NCI-H2029 treated with DMSO at 0.1 percent for 48 hours (cell line): ENCODE data around the gene KANSL1L.
"Not testable (repeated sequence)": the region's sequence is repeated elsewhere in the genome, so short reads cannot be mapped to it uniquely, and the experiment has no call there.

ENCODE experiments used
- DNase-seq: peaks from one replicate; lab custom pipeline; 2025; lab: John Stamatoyannopoulos, UW

KANSL1L gene

DNA sequence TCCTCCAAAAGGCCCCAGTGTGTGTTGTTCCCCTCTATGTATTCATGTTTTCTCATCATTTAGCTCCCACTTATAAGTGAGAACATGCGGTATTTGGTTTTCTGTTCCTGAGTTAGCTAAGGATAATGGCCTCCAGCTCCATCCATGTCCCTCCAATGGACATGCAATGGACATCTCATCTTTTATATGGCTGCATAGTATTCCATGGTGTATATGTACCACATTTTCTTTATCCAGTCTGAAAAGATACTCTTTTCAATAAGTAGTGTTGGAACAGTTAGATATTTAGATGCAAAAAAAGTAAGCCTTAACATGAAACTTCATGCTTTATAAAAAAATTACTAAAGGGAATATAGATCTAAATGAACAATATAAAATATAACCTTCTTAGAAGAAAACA is 5.9 kb upstream of the KANSL1L start:
- DNase-seq: not testable (repeated sequence)

DNA sequence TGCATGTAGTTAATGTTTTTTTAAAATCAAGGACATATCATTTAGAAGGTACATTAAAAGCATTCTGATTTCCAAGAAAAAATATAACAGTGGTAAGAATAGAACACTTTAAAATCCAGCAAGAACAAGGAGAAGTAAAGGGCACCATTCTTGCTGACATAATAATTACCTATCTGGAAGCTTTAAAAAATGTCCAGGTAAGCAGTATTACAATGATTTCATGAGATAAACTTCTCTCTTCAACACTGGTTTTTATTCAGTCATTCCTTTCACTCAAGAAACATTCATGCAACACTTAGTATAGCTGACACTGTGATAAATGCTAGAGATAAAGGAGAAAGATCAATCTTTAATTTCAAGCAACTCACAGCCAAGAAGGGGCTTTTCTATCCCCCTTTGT is 2.9 kb upstream of the KANSL1L start:
- DNase-seq: no peak

DNA sequence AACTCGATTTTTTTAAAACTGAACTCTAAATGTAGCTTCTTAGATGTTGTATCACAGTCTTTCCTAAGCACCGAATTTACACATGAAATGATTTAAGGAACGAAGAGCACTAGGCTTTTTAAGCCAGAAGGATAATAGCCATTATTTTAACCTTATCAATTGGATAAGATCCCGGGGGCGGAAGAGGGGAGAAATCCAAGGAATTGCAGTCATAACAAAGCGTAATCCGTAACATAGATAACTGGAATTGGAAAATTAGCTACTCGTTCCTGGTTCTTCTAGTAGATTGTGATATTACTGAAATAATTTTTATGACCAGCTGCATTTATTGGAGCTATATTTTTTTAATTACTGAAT is 988 bp upstream of the KANSL1L start:
- DNase-seq: no peak

DNA sequence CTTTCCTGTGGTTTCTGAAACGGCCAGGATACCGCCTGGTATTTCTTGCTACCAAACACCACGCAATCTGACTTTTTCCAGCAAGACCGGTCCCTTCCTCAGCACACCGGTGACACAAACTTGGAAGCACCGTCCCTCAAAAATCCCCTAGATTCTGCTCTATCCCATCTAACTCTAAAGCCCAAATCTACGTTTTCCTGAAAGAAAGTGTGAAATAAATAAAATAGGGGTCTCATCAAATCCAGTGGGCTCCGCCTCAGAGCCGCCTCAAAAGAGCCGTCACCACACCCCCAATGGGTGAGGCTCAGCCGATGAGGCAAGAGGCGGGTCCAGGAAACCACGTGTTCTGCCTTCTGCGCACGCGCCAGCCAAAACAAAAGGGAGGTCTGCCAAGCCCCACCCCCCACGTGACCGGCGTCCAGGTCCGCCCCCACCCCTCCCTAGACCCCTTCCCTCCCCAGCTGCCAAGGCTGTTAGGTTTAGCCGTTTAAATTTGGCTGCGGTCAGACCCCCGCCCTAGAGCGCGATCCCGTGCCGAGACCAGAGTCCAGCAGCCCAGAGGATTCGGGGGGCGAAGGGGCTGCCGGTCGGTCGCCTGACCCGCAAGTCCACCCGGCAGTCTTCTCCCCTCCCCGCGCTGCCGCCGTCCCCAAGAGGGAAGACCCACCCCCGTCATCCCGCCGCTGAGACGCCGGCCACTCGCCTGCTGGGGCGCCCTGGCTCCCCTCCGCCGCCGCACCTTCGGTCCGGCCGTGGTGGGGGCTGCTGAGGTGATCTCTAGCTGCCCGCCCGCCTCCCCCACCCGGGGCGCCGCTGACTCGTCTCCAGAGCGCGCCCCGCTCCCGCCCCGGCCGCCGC is 534 bp downstream of the KANSL1L start:
- peak; percentile 85 for DNase-seq

DNA sequence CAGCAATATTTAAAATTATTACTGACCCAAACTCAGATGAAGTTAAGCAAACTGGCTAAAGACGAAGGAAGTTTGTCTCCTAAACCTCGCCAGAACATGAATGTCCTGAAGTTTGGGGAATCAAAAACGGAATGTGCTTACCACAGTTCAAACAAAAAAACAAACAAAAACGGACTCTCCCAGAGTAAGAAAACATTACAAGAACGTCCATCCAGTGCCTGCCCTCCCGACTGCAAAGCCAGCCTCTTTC is 1.1 kb downstream of the KANSL1L start:
- DNase-seq: no peak

DNA sequence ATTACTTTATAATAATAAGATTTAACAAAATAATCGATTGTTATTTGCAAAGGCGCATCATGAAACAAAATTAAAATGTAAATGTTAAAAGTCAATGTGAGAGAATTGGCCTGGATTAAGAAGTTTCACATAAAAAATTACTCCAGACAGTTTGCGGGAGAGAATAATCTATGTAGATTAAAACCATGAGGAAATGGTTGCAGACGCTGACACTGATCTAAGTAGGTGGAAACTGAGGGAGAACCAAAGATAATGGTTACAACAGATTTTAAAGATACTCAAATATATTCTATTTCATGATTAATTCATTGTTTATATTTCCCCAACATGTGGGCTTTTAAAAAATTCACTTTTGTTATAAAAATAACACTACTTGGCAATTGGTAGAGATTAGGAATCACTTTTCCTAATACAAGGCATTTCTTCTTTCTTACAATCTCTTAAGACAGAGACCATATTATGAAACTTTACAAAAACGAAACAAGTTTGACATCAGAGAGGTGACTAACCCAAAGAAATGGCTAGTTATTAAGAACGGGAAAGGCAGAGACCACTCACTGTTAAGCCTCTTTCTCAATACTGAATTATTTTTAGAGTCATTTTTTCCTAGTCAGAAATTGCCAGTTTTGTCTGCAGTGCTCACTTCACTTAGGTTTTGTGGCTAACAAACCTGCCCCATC is 1.6 kb downstream of the KANSL1L start:
- no peak for DNase-seq

DNA sequence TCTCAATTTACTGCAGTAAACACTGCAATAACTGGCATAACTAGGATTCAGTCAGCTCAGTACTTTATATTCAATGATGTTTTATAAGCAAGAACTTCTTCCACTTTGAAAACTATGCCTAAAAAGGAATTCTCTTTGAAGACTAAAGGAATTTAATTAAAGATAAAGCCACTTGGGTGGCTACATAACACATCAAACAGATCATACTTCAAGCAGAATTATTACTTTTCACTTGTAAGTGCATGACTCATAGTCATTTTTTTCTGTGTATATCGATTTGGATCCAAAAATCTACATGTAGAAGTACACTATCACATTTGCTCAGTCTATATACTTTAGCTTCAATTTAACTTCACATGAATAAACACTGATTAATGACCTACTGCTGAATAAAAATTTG is 4.0 kb downstream of the KANSL1L start:
- DNase-seq: no peak

DNA sequence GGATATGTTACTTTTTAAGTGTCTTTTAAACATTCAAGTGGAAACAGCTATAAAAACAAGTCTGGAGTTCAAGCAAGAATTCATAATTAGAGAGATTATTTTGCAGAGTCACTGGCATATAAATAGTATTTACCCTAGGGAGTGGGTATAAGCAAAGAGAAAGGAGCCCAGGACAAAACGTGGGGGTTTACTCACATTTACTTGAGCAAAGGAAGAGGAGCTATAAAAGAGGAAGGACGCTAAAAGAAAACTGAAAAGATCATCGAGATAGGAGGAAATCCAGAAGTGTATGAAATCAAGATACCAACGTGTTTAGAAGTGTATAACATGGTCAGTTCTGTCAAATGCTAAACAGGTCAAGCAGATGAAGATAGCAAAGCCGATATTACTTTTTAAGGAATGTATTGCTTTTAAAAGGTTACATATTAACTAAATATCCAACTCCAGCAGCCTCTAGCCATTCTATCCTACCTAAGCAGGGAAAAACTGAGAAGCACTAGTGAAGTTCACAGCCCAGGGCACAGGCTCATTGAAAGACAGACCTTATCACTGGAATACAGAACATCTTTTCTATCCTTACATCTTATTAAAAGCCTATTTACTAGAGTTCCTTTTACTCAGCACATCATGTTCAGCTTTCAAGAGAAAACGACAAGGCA is 8.6 kb downstream of the KANSL1L start:
- no peak for DNase-seq

DNA sequence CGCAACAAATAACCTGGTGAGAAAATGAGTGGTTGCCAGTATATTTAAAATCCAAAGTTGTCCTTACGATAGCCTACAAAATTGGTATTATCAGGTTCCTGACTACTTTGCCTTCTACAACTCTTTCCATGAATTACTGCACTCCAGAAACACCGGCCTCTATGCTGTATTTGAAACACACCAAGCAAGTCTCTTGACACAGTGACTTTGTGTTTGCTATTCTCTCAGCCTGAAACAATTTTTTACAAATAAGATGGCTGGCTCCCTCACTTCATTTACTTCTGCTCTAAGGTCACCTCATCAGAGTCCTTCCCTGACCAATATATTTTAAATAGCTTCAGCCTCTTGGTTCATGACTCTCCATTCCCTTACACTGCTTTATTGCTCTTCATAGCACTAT is 12.2 kb downstream of the KANSL1L start:
- no peak for DNase-seq

DNA sequence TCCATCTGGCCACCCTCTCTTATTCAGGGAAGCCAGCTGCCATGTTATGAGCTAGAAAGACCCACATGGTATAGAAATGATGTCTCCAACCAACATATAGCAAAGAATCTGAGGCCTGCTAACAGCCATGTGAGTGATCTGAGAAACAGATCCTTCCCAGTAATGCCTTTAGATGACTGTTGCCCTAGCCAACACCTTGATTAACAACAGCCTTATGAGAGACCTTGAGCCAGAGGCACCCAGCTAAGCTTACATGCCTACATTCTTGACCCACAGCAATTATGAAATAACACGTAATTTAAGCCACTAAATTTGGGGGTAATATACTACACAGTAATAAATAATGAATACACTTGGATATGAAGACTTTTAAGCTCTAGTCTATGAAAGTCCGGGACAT is 13.0 kb downstream of the KANSL1L start:
- no peak for DNase-seq

DNA sequence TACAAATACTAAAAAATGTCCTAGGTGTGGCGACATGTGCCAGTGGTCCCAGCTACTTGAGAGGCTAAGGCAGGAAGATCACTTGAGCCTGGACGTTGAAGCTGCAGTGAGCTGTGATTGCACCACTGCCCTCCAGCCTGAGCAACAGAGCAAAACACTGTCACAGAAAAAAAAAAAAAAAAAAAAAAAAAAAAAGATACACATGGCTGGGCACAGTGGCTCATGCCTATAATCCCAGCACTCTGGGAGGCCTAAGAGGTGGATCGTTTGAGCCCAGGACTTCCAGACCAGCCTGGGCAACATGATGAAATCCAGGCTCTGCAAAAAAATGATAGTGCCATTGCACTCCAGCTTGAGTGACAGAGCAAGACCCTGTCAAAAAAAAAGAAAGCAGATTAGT is 13.7 kb downstream of the KANSL1L start:
- DNase-seq: no peak

DNA sequence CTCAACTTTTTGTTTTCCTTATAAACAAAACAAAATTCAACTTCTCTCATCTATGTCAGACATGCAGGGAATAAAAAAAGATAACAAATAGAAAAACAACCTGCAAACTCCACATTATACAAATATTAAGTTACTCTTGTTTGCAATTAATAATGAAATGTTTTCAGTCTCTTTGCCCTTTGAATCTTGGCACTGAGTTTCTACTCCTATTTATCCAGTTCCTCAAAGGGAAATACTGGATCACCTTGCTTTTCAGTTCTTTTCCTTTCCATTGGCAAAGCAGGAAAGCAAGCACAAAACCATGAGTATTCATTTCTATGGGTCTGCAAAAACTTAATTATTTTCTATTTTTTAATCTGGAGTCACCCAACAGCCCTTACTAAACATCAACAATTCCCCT is 23.6 kb downstream of the KANSL1L start:
- no peak for DNase-seq

DNA sequence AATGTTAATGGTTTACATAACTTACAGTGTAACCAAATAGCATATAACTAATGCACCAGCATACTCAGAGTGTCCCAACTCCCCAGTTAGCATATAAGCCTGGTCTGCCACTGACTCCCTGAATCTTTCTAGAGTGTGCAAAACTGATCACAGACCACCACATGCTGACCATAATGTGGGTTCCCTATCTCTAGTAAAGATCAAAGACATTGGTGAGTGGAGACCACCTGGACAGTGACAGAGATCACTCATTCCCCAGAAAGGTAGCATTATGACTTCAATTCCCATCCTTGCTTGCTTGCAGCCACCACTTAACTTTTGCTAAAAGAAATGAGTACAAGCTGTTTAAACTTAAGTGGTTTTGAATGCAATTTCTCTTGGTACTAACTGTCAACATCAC is 39.0 kb downstream of the KANSL1L start:
- DNase-seq: no peak

DNA sequence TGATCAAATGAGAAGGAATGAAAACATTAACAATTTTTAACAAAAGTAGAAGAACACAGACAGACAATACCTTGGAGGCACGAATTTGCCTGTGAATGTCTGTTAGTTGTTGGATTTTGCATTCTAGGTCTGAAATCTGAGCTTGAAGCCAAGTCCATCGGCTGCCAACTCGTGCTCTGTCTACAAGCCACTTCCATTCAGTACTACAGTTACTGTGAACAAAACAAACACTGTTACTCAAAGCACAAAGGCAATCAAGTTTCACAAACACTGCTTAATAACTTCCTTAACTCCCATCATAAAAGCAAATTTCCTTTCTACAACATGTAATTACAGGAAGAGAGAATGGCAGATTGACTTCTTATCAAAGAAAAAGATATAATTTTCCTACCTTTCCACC is 42.2 kb downstream of the KANSL1L start:
- DNase-seq: peak; percentile 85

DNA sequence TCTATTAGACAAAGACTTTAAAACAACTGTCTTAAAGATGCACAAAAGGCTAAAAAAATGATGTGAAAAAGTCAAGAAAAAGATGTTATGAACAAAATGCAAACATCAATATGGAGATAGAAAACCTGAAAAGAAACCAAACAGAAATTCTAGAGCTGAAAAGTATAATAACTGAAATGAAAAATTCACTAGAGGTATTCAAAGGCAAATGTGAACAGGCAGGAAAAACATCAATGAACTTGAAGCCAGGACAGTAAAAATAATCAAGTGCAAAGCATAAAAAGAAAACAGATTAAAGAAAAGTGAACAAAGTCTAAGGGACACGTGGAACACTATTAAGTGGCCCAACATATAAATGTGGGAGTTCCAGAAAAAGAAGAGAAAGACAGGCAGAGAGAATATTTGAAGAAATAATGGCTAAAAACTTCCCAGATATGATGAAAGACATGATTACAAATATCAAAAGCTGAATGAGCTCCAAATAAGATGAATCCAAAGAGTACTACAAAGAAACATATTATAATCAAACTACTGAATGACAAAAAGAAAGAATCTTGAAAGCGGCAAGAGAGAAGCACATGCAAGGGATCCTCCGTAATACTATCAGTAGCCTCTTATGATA is 57.5 kb downstream of the KANSL1L start:
- DNase-seq: no peak

DNA sequence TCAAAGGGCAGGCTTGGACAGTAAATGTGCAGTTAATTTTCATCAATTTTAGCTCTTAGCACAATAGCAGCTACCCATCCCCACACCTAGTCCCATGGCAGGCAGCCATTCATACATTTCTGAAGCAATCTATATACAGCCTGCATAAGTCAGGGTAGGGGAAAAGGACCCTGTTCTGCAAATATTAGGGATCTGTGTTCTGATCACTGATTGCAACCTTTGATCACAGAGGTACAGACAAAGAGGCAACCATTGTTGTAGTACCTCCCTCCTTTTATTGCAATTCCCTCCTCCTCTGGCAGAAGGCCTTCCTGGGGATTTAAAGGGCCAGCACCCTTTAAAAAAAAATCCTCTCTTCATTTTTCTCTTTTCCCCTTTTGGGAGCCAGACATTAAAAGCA is 58.3 kb downstream of the KANSL1L start:
- DNase-seq: no peak

DNA sequence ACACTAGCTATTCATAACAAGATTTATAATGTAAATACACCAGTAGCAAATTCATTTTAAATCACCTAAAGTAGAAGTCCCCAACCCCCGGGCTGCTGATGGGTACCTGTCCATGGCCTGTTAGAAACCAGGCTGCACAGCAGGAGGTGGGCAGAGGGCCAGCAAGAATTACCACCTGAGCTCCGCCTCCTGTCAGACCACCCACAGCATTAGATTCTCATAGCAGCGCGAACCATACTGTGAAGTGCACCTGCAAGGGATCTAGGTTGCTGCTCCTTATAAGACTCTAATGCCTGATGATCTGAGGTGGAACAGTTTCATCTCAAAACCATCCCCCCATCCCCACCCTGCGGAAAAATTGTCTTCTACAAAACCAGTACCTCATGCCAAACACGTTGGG is 71.3 kb downstream of the KANSL1L start:
- no peak for DNase-seq

DNA sequence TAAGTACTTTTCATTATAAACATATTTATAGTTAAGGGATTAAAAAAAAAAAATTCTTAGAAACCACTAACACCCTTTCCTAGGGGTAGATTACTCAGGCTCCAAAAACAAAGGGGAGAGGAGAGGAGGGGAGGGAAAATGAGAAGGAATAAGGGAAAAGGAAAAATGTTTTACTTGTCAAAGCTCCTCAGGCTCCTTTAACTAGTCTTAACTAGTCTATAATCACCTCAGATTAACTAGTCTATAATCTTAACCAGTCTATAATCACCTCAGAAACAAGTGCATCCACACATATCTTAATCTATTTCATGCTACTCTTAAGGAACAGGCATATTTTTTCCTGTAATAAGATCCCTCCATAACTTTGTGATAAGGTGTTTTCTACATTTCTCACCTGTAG is 76.4 kb downstream of the KANSL1L start:
- DNase-seq: no peak

DNA sequence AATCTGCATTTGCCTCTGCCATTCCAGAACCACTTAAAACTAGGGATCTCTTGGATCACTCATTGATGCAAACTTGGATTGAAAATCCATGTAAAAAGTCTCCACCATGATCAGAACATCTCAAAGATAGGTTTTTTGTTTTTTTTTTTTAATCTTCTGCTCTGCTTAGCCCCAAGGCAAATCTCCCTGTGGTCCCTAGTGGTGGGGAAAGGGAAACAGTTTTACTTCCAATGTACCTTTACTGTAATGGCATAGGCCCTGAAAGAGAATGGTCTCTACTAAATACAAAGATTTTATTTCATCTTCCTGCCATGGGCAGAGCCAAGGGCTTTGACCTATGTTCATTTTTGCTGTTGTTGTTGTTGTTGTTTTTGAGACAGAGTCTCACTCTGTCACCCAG is 78.4 kb downstream of the KANSL1L start:
- no peak for DNase-seq

DNA sequence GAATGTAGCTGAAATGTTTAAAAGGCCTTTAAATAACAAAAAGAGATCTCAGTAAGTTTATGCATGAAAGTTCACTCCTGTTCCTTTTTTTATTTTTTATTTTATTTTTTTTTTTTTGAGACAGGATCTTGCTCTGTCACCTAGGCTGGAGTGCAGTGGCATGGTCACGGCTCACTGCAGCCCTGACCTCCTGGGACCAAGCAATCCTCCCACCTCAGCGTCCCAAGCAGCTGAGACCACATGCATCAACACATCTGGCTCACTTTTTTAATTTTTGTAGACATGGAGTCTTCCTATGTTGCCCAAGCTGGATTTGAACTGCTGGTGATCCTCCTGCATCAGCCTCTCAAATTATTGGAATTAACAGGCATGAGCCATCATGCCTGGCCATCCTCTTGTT is 84.3 kb downstream of the KANSL1L start:
- DNase-seq: no peak

DNA sequence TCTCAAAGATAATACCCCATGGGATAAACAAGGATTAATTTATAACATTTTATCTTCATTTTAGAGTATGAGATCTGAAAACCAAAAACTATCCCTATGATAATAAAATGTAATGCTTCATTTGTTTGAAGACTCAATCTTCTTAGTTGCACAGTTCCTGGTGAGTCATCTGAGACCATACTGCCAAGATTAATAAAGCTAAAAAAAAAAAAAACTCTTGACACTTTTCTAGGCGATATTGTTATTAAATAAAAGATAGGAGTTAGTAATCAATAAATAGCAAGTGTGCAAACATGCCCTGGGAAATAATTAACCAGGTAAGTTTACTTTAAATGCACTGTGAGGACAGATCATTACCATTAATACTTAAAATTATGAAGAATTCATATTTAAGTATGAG is 84.9 kb downstream of the KANSL1L start:
- DNase-seq: no peak

DNA sequence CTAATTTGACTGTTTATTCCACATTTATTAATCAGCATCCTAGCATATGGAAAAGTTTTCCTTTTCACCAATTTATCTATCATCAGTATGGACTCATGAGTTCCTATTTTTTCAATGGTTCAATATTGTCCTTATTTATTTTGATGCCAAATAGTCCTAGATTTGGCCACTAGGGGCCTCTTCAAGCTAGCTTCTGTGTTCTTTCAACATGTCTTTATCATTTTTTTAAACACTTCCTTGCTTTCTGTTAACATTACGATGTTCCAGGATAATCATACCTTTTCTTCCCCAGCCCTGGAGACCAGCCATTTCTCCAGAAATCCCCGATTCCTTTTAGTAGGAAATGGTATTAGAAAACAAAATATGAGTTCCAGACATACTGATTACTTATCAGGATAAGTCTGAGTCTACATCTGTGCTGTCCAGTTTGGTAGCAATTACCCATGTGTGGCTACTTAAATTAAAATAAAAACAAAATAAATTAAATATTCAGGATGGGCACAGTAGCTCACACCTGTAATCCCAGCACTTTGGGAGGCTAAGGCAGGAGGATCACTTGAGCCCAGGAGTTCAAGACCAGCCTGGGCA is 98.2 kb downstream of the KANSL1L start:
- peak; percentile 23 for DNase-seq

DNA sequence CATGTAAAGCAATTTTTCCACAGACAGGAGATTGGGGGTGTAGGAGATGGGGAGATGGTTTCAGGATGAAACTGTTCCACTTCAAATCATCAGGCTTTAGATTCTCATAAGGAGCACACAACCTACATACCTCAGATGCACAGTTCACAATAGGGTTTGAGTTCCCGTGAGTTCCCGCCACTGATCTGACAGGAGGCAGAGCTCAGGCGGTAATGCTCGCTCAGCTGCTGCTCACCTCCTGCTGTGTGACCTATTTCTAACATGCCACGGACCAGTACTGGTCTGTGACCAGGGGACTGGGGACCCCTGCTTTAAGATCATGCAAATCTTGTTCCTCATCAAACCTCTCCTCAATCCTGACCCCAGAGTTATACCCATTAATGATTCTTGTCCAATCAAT is 98.7 kb downstream of the KANSL1L start:
- no peak for DNase-seq
